ENCODE measurements around the gene CTIF.
A peak's percentile ranks its signal among the peaks of the same experiment; 100 is the strongest.

Gene CTIF

GRCh38 chr18:48766026-48766425 is 227.2 kb downstream of the CTIF start:
- peaks cover 0 to 13% (median 6%) of the 10 kb centered on the region in 4 experiments for H3K4me1 ChIP-seq (ENCODE audit: control extremely low read depth in 1 of 4, control insufficient read depth in 4 of 4, insufficient read depth in 4 of 4, low read length in 3 of 4)
- no peaks in the 10 kb centered on the region for H3K9me3 ChIP-seq (ENCODE audit: control extremely low read depth in 1 of 5, control insufficient read depth in 4 of 5, insufficient read depth in 2 of 5, low read depth in 1 of 5, low read length in 4 of 5)
- ChIA-PET CTCF (interaction anchor here (0.9 kb wide), 1 partner anchor 14 kb away, joined by 4 read pairs; no protein-coding TSS in a partner anchor), POLR2A (no interaction called here)
- H3K4me3 ChIP-seq (ENCODE audit: control insufficient read depth in 1 of 7, extremely low read depth in 1 of 7, insufficient read depth in 4 of 7, low read depth in 2 of 7, low read length in 6 of 7) = no peak overlapping the region
- no peak overlapping the region for H3K27ac ChIP-seq (ENCODE audit: insufficient read depth in 1 of 2, low read depth in 1 of 2, low read length in 2 of 2, poor library complexity in 1 of 2, severe bottlenecking in 2 of 2)
- no peak for DNase-seq
- no peaks in the 10 kb centered on the region for H3K27me3 ChIP-seq (replicated peaks in 2 of 5; ENCODE audit: control insufficient read depth in 4 of 5, insufficient read depth in 5 of 5, low read length in 4 of 5)
- 95% methylated on average over 3 of the region's 4 CpGs for WGBS (ENCODE audit: insufficient coverage)
- H3K36me3 ChIP-seq (ENCODE audit: control insufficient read depth in 4 of 4, insufficient read depth in 4 of 4, low read length in 3 of 4) = peaks cover 5 to 20% (median 13%) of the 10 kb centered on the region in 4 experiments

DNA sequence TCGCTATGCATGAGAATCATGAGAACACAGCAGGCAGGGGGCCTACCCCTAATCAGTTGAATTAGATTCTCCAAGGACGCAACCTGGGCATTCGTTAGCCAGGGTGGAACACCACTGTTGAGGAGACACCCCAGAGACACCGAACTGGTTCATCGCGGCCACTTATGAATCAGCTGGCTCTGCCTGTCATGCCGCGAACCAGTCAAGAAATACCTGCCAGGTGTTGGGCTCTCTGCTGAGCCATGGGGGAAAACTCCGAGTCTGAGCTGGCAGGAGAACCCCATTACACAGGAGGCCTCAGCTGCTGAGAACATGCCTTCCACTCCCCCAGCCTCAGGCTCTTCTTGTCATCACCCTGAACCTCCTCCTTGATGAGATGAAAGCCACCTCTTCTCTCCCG is 227.7 kb downstream of the CTIF start:
- Histone ChIP-seq H3K36me3 (ENCODE audit: control insufficient read depth in 4 of 4, insufficient read depth in 4 of 4, low read length in 3 of 4) (peaks cover 2 to 15% (median 10%) of the 10 kb centered on the region in 4 experiments), H3K27ac (ENCODE audit: insufficient read depth in 1 of 2, low read depth in 1 of 2, low read length in 2 of 2, poor library complexity in 1 of 2, severe bottlenecking in 2 of 2) (no peak overlapping the region), H3K9me3 (ENCODE audit: control extremely low read depth in 1 of 5, control insufficient read depth in 4 of 5, insufficient read depth in 2 of 5, low read depth in 1 of 5, low read length in 4 of 5) (no peaks in the 10 kb centered on the region), H3K4me3 (ENCODE audit: control insufficient read depth in 1 of 7, extremely low read depth in 1 of 7, insufficient read depth in 4 of 7, low read depth in 2 of 7, low read length in 6 of 7) (no peak overlapping the region), H3K27me3 (replicated peaks in 2 of 5; ENCODE audit: control insufficient read depth in 4 of 5, insufficient read depth in 5 of 5, low read length in 4 of 5) (no peaks in the 10 kb centered on the region), H3K4me1 (ENCODE audit: control extremely low read depth in 1 of 4, control insufficient read depth in 4 of 4, insufficient read depth in 4 of 4, low read length in 3 of 4) (peaks cover 0 to 16% (median 9%) of the 10 kb centered on the region in 4 experiments)
- 100% methylated on average over 10 of the region's 10 CpGs for WGBS (ENCODE audit: insufficient coverage)
- no peak for DNase-seq
- ChIA-PET CTCF (interaction anchor here (0.9 kb wide), 1 partner anchor 15 kb away, joined by 4 read pairs; no protein-coding TSS in a partner anchor), POLR2A (no interaction called here)

- H3K27ac ChIP-seq (ENCODE audit: insufficient read depth in 1 of 2, low read depth in 1 of 2, low read length in 2 of 2, poor library complexity in 1 of 2, severe bottlenecking in 2 of 2) = no peak overlapping the region
- CTCF ChIA-PET = interaction anchor here (0.9 to 1.2 kb wide), 3 partner anchors 15 to 66 kb away, joined by 3 to 4 read pairs (median 3); no protein-coding TSS in a partner anchor
- H3K4me3 ChIP-seq (ENCODE audit: control insufficient read depth in 1 of 7, extremely low read depth in 1 of 7, insufficient read depth in 4 of 7, low read depth in 2 of 7, low read length in 6 of 7) = no peak overlapping the region
- DNase-seq = peak in 2 of 3 donors; percentile 25 to 50
- WGBS (ENCODE audit: insufficient coverage) = 89% methylated on average over 10 of the region's 10 CpGs
- peaks cover 0 to 23% (median 15%) of the 10 kb centered on the region in 4 experiments for H3K4me1 ChIP-seq (ENCODE audit: control extremely low read depth in 1 of 4, control insufficient read depth in 4 of 4, insufficient read depth in 4 of 4, low read length in 3 of 4)
- H3K9me3 ChIP-seq (ENCODE audit: control extremely low read depth in 1 of 5, control insufficient read depth in 4 of 5, insufficient read depth in 2 of 5, low read depth in 1 of 5, low read length in 4 of 5) = no peaks in the 10 kb centered on the region
- POLR2A ChIA-PET = no interaction called here
- no peaks in the 10 kb centered on the region for H3K27me3 ChIP-seq (replicated peaks in 2 of 5; ENCODE audit: control insufficient read depth in 4 of 5, insufficient read depth in 5 of 5, low read length in 4 of 5)
- H3K36me3 ChIP-seq (ENCODE audit: control insufficient read depth in 4 of 4, insufficient read depth in 4 of 4, low read length in 3 of 4) = peaks cover 0 to 9% (median 5%) of the 10 kb centered on the region in 4 experiments
Measured at GRCh38 chr18:48767090-48767690, 228.4 kb downstream of the CTIF start.

- H3K27me3 ChIP-seq (replicated peaks in 2 of 5; ENCODE audit: control insufficient read depth in 4 of 5, insufficient read depth in 5 of 5, low read length in 4 of 5) = no peaks in the 10 kb centered on the region
- H3K4me3 ChIP-seq (ENCODE audit: control insufficient read depth in 1 of 7, extremely low read depth in 1 of 7, insufficient read depth in 4 of 7, low read depth in 2 of 7, low read length in 6 of 7) = no peak overlapping the region
- no peaks in the 10 kb centered on the region for H3K9me3 ChIP-seq (ENCODE audit: control extremely low read depth in 1 of 5, control insufficient read depth in 4 of 5, insufficient read depth in 2 of 5, low read depth in 1 of 5, low read length in 4 of 5)
- DNase-seq = no peak
- ChIA-PET POLR2A (interaction anchor here (0.6 kb wide), 1 partner anchor 782 kb away, joined by 3 read pairs; no protein-coding TSS in a partner anchor), CTCF (interaction anchor here (1.1 to 1.4 kb wide), 5 partner anchors 9 to 94 kb away, joined by 3 to 4 read pairs (median 3); no protein-coding TSS in a partner anchor)
- peaks cover 0 to 22% (median 17%) of the 10 kb centered on the region in 4 experiments for H3K4me1 ChIP-seq (ENCODE audit: control extremely low read depth in 1 of 4, control insufficient read depth in 4 of 4, insufficient read depth in 4 of 4, low read length in 3 of 4)
- 98% methylated on average over 10 of the region's 10 CpGs for WGBS (ENCODE audit: insufficient coverage)
- H3K27ac ChIP-seq (ENCODE audit: insufficient read depth in 1 of 2, low read depth in 1 of 2, low read length in 2 of 2, poor library complexity in 1 of 2, severe bottlenecking in 2 of 2) = no peak overlapping the region
- peaks cover 0 to 8% (median 2%) of the 10 kb centered on the region in 4 experiments for H3K36me3 ChIP-seq (ENCODE audit: control insufficient read depth in 4 of 4, insufficient read depth in 4 of 4, low read length in 3 of 4)
Measured at GRCh38 chr18:48769006-48769636, 230.3 kb downstream of the CTIF start.

DNA sequence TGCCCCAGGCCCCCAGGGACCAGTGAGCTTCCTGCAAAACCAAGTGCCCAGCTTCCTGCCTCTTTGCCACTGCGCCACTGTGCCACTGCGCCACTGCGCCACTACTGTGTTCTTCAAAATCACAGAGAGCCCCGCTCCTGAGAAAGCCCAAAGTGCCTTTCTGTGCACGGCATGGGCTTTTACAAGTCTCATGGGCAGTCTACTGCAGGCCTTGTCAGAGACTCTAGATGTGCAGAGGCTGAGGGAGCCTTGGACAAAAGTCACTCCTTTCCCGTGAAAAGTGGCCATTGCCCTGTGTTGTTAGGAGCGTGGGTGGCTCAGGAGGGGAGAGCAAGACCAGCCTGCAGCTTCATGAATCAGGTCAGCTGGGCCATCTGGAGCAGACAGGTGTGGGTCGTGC is 231.4 kb downstream of the CTIF start:
- peaks cover 0 to 8% (median 2%) of the 10 kb centered on the region in 4 experiments for H3K36me3 ChIP-seq (ENCODE audit: control insufficient read depth in 4 of 4, insufficient read depth in 4 of 4, low read length in 3 of 4)
- no peak overlapping the region for H3K4me3 ChIP-seq (ENCODE audit: control insufficient read depth in 1 of 7, extremely low read depth in 1 of 7, insufficient read depth in 4 of 7, low read depth in 2 of 7, low read length in 6 of 7)
- CTCF ChIA-PET = interaction anchor here (2.7 kb wide), 1 partner anchor 10 kb away, joined by 8 read pairs; no protein-coding TSS in a partner anchor
- DNase-seq = no peak
- peaks cover 0 to 15% (median 11%) of the 10 kb centered on the region in 4 experiments for H3K4me1 ChIP-seq (ENCODE audit: control extremely low read depth in 1 of 4, control insufficient read depth in 4 of 4, insufficient read depth in 4 of 4, low read length in 3 of 4)
- no peaks in the 10 kb centered on the region for H3K9me3 ChIP-seq (ENCODE audit: control extremely low read depth in 1 of 5, control insufficient read depth in 4 of 5, insufficient read depth in 2 of 5, low read depth in 1 of 5, low read length in 4 of 5)
- H3K27ac ChIP-seq (ENCODE audit: insufficient read depth in 1 of 2, low read depth in 1 of 2, low read length in 2 of 2, poor library complexity in 1 of 2, severe bottlenecking in 2 of 2) = no peak overlapping the region
- WGBS (ENCODE audit: insufficient coverage) = 95% methylated on average over 8 of the region's 8 CpGs
- H3K27me3 ChIP-seq (replicated peaks in 2 of 5; ENCODE audit: control insufficient read depth in 4 of 5, insufficient read depth in 5 of 5, low read length in 4 of 5) = no peaks in the 10 kb centered on the region
- POLR2A ChIA-PET = no interaction called here

- Histone ChIP-seq H3K36me3 (ENCODE audit: control insufficient read depth in 4 of 4, insufficient read depth in 4 of 4, low read length in 3 of 4) (peaks cover 0 to 4% (median under 1%) of the 10 kb centered on the region in 4 experiments), H3K27me3 (replicated peaks in 2 of 5; ENCODE audit: control insufficient read depth in 4 of 5, insufficient read depth in 5 of 5, low read length in 4 of 5) (no peaks in the 10 kb centered on the region), H3K27ac (ENCODE audit: insufficient read depth in 1 of 2, low read depth in 1 of 2, low read length in 2 of 2, poor library complexity in 1 of 2, severe bottlenecking in 2 of 2) (no peak overlapping the region), H3K9me3 (ENCODE audit: control extremely low read depth in 1 of 5, control insufficient read depth in 4 of 5, insufficient read depth in 2 of 5, low read depth in 1 of 5, low read length in 4 of 5) (no peaks in the 10 kb centered on the region), H3K4me1 (ENCODE audit: control extremely low read depth in 1 of 4, control insufficient read depth in 4 of 4, insufficient read depth in 4 of 4, low read length in 3 of 4) (peaks cover 0 to 27% (median 15%) of the 10 kb centered on the region in 4 experiments), H3K4me3 (ENCODE audit: control insufficient read depth in 1 of 7, extremely low read depth in 1 of 7, insufficient read depth in 4 of 7, low read depth in 2 of 7, low read length in 6 of 7) (peak overlapping the region in 2 of 7 experiments; percentile 9 to 23)
- DNase-seq = peak; percentile 58 to 93 (median 90)
- 4% methylated on average over 18 of the region's 22 CpGs for WGBS (ENCODE audit: insufficient coverage)
- POLR2A ChIA-PET = no interaction called here
- CTCF ChIA-PET = interaction anchor here (0.9 to 3.1 kb wide), 14 partner anchors 8 to 269 kb away, joined by 3 to 10 read pairs (median 3); no protein-coding TSS in a partner anchor
Measured at GRCh38 chr18:48771641-48772375, 233.0 kb downstream of the CTIF start.
